Cardiac fibroblast (primary cell): Measurements from ENCODE around the gene C10orf53.

Experiments
- DNase-seq, 2 donors: peaks; one replicate each; pipeline versions ENCODE4 v3.0.0 to v3.0.0-alpha.2; 2010; ENCODE audit warnings: low read depth in 2 of 2
- H3K4me3 ChIP-seq, 2 donors: replicated peaks in 1 of 2; 1 replicate in 1 of 2; 2 replicates in 1 of 2; pipeline ENCODE4 v1.5.1; 2011; ENCODE audit warnings: low read depth in 2 of 2, low read length in 2 of 2, mild to moderate bottlenecking in 2 of 2, moderate library complexity in 1 of 2
- CTCF ChIP-seq: IDR thresholded peaks from one replicate; pipeline ENCODE4 v1.5.1; 2011; ENCODE audit warnings: low read depth, mild to moderate bottlenecking, low read length, inconsistent platforms

The C10orf53 gene

GRCh38 chr10:49688920-49689319 is 9.5 kb downstream of the C10orf53 start:
- H3K4me3 ChIP-seq = no peak overlapping the region
- DNase-seq = no peak
- no peak for TF ChIP-seq CTCF

- TF ChIP-seq CTCF = no peak
- no peak overlapping the region for H3K4me3 ChIP-seq
- DNase-seq = no peak
These were observed 10.5 kb downstream of the C10orf53 start for GRCh38 chr10:49689882-49690510.

DNA sequence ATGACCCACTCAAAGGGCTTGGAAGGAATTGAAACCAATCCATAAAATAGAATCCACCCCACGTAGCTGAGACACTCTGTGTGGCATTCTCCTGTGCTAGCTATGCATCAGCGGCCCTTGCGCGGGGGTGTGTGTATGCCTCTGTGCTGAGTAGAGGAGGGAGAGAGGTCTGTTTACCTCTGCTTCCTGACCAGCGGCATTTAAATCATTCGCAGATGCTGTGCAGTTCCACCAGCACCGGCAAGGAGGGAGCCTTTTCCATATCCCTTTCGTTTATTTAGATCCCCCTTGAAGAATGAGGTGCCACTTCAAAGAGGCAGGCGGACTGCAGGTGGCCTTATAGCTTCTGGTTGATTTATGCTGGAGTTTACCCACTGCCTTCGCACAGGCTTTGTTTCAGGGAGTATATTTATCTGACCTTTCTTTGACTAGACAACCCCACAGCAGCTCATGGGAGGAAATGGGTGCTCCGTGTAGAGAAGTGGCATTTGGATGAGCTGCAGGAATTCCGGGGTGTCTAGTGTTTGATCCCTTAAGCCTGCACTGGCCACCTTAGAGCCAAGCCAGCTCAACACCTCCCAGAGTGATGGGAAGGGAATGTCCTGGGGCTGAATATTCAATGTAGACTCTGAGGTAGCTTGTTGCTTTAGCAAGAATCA is 11.4 kb downstream of the C10orf53 start:
- DNase-seq = no peak
- no peak for TF ChIP-seq CTCF
- no peak overlapping the region for H3K4me3 ChIP-seq

DNA sequence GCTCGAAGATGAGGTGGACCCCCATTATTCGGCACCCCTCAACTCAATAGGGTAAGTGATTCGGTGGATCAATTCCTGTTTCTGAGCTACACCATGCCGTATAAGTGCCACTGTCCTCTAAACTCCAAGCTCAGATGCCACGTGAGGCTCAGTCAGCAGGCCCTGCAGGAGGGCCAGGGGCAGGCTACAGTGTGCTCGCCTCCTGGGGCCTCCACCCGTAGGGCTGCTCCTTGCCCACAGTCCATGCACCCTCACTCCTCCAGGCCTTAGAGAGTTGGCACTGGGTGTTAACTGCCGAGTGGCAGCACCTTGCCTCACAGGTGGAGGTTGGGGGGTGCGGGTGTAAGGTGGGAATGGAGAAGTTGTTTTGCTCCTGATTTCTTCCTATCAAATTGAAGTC is 12.1 kb downstream of the C10orf53 start:
- no peak overlapping the region for H3K4me3 ChIP-seq
- no peak for DNase-seq
- TF ChIP-seq CTCF = no peak

DNA sequence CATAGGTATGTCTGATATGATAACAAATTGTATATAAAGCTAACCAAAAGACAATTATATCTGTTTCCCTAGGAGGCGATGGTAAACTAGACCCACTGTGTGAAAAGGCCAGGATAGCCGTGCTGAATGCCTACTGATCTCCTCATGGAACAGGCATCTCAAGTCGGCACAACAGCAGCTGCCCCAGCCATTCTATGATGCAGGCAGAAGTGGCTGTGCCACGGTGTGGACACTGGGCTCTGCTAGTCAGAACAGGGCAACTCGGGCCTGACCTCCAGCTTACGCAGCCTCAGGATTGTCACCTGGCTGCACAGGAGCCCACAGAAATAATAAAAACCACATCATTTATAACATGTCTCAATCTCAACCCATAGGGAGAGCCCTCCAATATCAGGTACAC is 15.0 kb downstream of the C10orf53 start:
- DNase-seq = no peak
- H3K4me3 ChIP-seq = no peak overlapping the region
- TF ChIP-seq CTCF = no peak

DNA sequence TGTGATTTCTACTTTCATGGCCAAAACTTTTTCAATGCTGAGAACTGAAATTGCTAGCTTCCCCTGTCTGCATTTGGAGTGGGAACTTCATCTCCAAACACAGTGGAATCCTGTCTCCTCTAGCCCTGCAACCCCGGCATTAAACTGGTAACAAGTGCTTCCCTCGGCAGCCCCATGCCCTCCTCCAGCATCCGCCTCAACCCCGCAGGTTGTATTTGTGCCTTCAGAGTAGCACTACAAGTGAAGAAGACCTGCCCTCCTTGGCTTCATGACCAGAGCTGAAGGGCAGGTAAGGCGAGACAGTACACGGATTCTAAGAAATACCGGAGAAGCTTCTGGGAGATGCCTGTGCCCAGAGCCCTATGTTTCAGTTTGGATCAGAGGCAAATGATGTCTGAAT is 16.9 kb downstream of the C10orf53 start:
- H3K4me3 ChIP-seq = no peak overlapping the region
- no peak for TF ChIP-seq CTCF
- no peak for DNase-seq
